ENCODE measurements around the gene TRPM7.

DNA sequence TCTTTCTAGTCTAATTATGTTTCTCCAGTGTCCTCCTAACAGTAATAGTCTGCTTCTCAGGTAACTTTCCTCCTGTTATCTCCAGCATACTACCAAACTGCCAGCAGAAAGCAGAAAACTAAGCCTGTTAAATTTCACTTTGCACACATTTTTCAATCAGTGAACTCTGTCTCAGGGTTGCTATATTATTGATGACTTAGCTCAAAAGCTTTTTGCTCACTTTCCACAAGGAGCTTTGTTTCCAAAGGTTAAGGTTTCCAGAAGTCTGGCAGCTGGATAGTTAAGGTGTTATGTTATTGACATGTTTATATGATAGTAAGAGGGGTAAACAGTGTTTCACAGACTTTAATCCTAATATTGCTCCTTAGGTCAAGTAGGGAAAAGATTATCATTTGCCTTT is 5.1 kb downstream of the TRPM7 start:
- TF ChIP-seq GATA2 (IDR thresholded peaks at IDR 0.05; ENCODE audit: low read depth, low read length) (no peak), GATA3 (IDR thresholded peaks at IDR 0.05; ENCODE audit: low read depth, low read length) (no peak)

All from SH-SY5Y (cell line).